K562 (cell line): ENCODE results near the gene SH2D4B. TPM values are rescaled to one million over a fixed set of nuclear protein-coding genes. Genes with fewer than 3 reads are reported as not detected.

Experiments used
- ATF4 ChIP-seq: fragments of 450-650 bp; formaldehyde crosslinking; IDR thresholded peaks from 2 replicates; pipeline ENCODE4 v1.4.0; 2022; ENCODE audit warnings: mild to moderate bottlenecking, moderate library complexity
- BACH1 ChIP-seq: fragments of 200-800 bp; sonication (Bioruptor generic); IDR thresholded peaks from 2 replicates; pipeline ENCODE4 v1.6.1; 2016; ENCODE audit warnings: missing genetic modification characterization, missing compliant biosample characterization
- BCL6 ChIP-seq: fragments of 250-450 bp; sonication (Bioruptor Pico); IDR thresholded peaks from 2 replicates; pipeline ENCODE4 v1.4.0; 2020
- CEBPZ ChIP-seq: fragments of 150-350 bp; IDR thresholded peaks from 2 replicates; pipeline ENCODE4 v1.6.1; 2014; ENCODE audit warnings: low read depth, mild to moderate bottlenecking, low read length, borderline replicate concordance
- E2F3 ChIP-seq: fragments of 250-450 bp; sonication (Bioruptor Pico); IDR thresholded peaks from 2 replicates; pipeline ENCODE4 v1.4.0; 2020; ENCODE audit warnings: mild to moderate bottlenecking
- FOXA3 ChIP-seq, 2 experiments: fragments of 450-650 bp in 1 of 2; sonication (generic) in 1 of 2; formaldehyde crosslinking; IDR thresholded peaks in 1 of 2; conservative IDR thresholded peaks in 1 of 2; 2 replicates each; pipeline versions ENCODE4 v1.4.0 to v1.8.0; 2020 to 2022; ENCODE audit warnings: mild to moderate bottlenecking in 2 of 2, missing genetic modification reagents in 1 of 2
- GATAD2B ChIP-seq: fragments of 450-650 bp; IDR thresholded peaks from 2 replicates; pipeline ENCODE4 v1.6.1; 2017; ENCODE audit warnings: mild to moderate bottlenecking, borderline replicate concordance
- HMGN3 ChIP-seq: IDR thresholded peaks from 2 replicates; pipeline ENCODE4 v1.6.1; 2011; ENCODE audit warnings: borderline replicate concordance, low read depth, mild to moderate bottlenecking, mixed read lengths, low read length; ENCODE audit not compliant: insufficient read length; ENCODE audit errors: extremely low read depth
- HNRNPH1 ChIP-seq: fragments of 200-400 bp; formaldehyde crosslinking; optimal IDR thresholded peaks from 2 replicates; pipeline ENCODE3; 2017; ENCODE audit warnings: low read depth, mild to moderate bottlenecking, low read length, moderate library complexity
- HNRNPUL1 ChIP-seq: fragments of 200-400 bp; formaldehyde crosslinking; IDR thresholded peaks from 2 replicates; pipeline ENCODE4 v1.6.1; 2017; ENCODE audit warnings: low read length
- KHSRP ChIP-seq: fragments of 450-650 bp; IDR thresholded peaks from 2 replicates; pipeline ENCODE4 v1.6.1; 2017
- MIER1 ChIP-seq: fragments of 450-650 bp; IDR thresholded peaks from 2 replicates; pipeline ENCODE4 v1.6.1; 2016; ENCODE audit warnings: antibody characterized with exemption, mild to moderate bottlenecking, low read depth
- MYNN ChIP-seq, 2 experiments: sonication (generic); formaldehyde crosslinking in 1 of 2; IDR thresholded peaks; 2 replicates each; pipeline versions ENCODE4 v1.5.0 to v1.6.1; 2016 to 2020; ENCODE audit warnings: antibody characterized with exemption in 1 of 2, missing genetic modification reagents in 1 of 2
- NFE2L1 ChIP-seq: fragments of 450-650 bp; IDR thresholded peaks from 2 replicates; pipeline ENCODE4 v1.6.1; 2016; ENCODE audit warnings: missing genetic modification characterization, low read depth, mild to moderate bottlenecking, missing compliant biosample characterization, moderate library complexity, borderline replicate concordance
- NR3C1 ChIP-seq: sonication (generic); formaldehyde crosslinking; IDR thresholded peaks from 2 replicates; pipeline ENCODE4 v1.8.1; 2022; ENCODE audit warnings: missing genetic modification reagents
- PCBP1 ChIP-seq: fragments of 200-400 bp; formaldehyde crosslinking; IDR thresholded peaks from 2 replicates; pipeline ENCODE4 v1.6.1; 2018; ENCODE audit warnings: mild to moderate bottlenecking, low read depth, low read length; ENCODE audit not compliant: poor library complexity, severe bottlenecking
- PURB ChIP-seq: sonication (generic); formaldehyde crosslinking; IDR thresholded peaks from 2 replicates; pipeline ENCODE4 v1.9.0; 2021; ENCODE audit warnings: low read depth, mild to moderate bottlenecking, missing genetic modification reagents
- RNF2 ChIP-seq: sonication (generic); IDR thresholded peaks from 2 replicates; pipeline ENCODE4 v1.6.1; 2016
- SAP30 ChIP-seq: fragments of 200-600 bp; sonication (generic); IDR thresholded peaks from 2 replicates; pipeline ENCODE4 v1.6.1; 2012; ENCODE audit warnings: borderline replicate concordance, low read depth, mild to moderate bottlenecking, moderate library complexity, low read length, control low read depth, inconsistent platforms; ENCODE audit not compliant: insufficient read depth, poor library complexity, severe bottlenecking
- SNRNP70 ChIP-seq: fragments of 200-400 bp; formaldehyde crosslinking; optimal IDR thresholded peaks from 2 replicates; pipeline ENCODE3; 2017; ENCODE audit warnings: low read depth, low read length
- SPI1 ChIP-seq: IDR thresholded peaks from 2 replicates; pipeline ENCODE4 v1.6.1; 2011; ENCODE audit warnings: low read depth, low read length, control low read depth, borderline replicate concordance
- TFAM ChIP-seq: fragments of 250-450 bp; sonication (Bioruptor Pico); conservative IDR thresholded peaks from 2 replicates; pipeline ENCODE4 v1.5.0; 2021; ENCODE audit warnings: mild to moderate bottlenecking, moderate library complexity
- XRCC4 ChIP-seq: IDR thresholded peaks from one replicate; pipeline ENCODE4 v1.6.1; 2011; ENCODE audit not compliant: insufficient read depth, insufficient read length; ENCODE audit errors: extremely low read depth
- ZBTB8A ChIP-seq: fragments of 450-650 bp; IDR thresholded peaks from 2 replicates; pipeline ENCODE4 v1.6.1; 2018; ENCODE audit warnings: mild to moderate bottlenecking, moderate library complexity; ENCODE audit not compliant: partially characterized antibody
- ZNF696 ChIP-seq: fragments of 250-450 bp; sonication (Bioruptor Pico); conservative IDR thresholded peaks from 2 replicates; pipeline ENCODE4 v1.4.0; 2020; ENCODE audit warnings: mild to moderate bottlenecking, moderate library complexity
- ZNF699 ChIP-seq: fragments of 250-450 bp; sonication (Bioruptor Pico); IDR thresholded peaks from 2 replicates; pipeline ENCODE4 v1.8.0; 2021; ENCODE audit warnings: mild to moderate bottlenecking, moderate library complexity; ENCODE audit not compliant: insufficient replicate concordance
- polyA plus RNA-seq, 8 experiments: library from polyadenylated mRNA; depleted of rRNA in 4 of 8; stranded (reverse) in 5 of 8; unstranded in 3 of 8; fragments of >200 nt; fragmentation: Nextera tagmentation in 2 of 8; fragmentation: Illumina TruSeq in 1 of 8; extraction: Ambion mirVana in 2 of 8; extraction: Trizol in 1 of 8; gene quantifications; 2 replicates each; pipeline versions ENCODE4 v1.2.1 to v1.2.3, GENCODE V29; 2011 to 2014; ENCODE audit warnings: inconsistent platforms in 1 of 8, missing spikeins in 1 of 8
- total RNA-seq, 7 experiments: library from RNA; depleted of rRNA in 6 of 7; stranded (reverse); fragments of >200 nt in 6 of 7; fragmentation: Illumina TruSeq in 2 of 7; extraction: Trizol in 2 of 7; gene quantifications; 2 replicates each; pipeline versions ENCODE4 v1.2.1 to v1.2.3, GENCODE V29; 2011 to 2021; ENCODE audit warnings: low replicate concordance in 1 of 7

The SH2D4B gene
- total and polyA plus RNA-seq, 9 of the 15 experiments (the other 6 are each of a cell fraction or from before 2014, with no cell fraction given) = 0.03 to 0.14 (median 0.04) TPM; not detected in 4

DNA sequence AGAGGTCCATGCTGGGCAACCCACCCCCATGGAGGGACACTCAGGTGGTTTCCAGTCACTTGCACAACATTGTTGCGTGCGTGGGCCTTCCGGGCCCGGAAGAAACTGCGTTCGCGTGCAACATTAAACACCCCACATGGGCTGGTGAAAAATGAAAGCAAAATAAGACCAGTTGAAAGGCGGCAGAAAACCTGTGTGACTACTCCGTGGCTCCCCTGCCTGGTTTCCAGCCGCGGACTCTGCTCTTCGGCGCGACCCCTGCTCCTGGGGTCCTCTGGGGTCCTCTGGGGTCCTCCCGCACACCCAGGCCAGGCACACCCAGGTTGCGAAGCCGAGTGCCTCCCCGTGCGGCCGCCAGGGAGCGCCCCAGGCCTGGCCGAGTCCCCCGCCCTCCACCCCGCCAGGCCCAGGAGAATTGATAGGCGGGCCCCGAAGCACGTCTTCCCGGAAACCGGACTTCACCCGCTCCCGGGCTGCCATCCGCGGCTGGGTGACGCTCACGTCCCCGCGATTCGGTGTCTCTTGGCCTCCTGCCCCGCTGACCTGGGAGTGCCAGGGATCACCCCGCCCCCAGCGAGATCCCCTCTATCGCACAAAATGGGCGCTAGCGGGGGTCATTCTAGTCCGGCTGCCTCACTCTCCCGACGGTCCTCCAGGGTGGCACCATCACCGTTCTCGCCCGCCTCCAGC is 1.9 kb upstream of the SH2D4B start (continued):
- no peak for TF ChIP-seq CEBPZ
- TF ChIP-seq PCBP1 = peak; percentile 67
- no peak for TF ChIP-seq SAP30
- TF ChIP-seq MIER1 = 0 out of 2 replicates have a peak, but pooled peaks have one; percentile 22
- TF ChIP-seq HNRNPH1 = no peak
- TF ChIP-seq ATF4 (CRISPR knock-in tag) = no peak
- no peak for TF ChIP-seq MYNN (IDR thresholded peaks at IDR 0.05)
- no peak for TF ChIP-seq MYNN (CRISPR knock-in tag; IDR thresholded peaks at IDR 0.05)
- peak; percentile 69 for TF ChIP-seq HMGN3
- no peak for TF ChIP-seq BCL6 (CRISPR knock-in tag)
- TF ChIP-seq ZNF696 = no peak
- TF ChIP-seq GATAD2B = no peak
- no peak for TF ChIP-seq NFE2L1 (tag)
- TF ChIP-seq RNF2 = no peak
- no peak for TF ChIP-seq ZNF699 (CRISPR knock-in tag)
- no peak for TF ChIP-seq BACH1 (tag)
- no peak for TF ChIP-seq FOXA3 (CRISPR knock-in tag; conservative IDR thresholded peaks at IDR 0.05 in 1 of 2, IDR thresholded peaks at IDR 0.05 in 1 of 2)
- no peak for TF ChIP-seq SPI1
- no peak for TF ChIP-seq XRCC4
- no peak for TF ChIP-seq PURB (CRISPR knock-in tag)
- TF ChIP-seq E2F3 = no peak
- no peak for TF ChIP-seq SNRNP70
- TF ChIP-seq ZBTB8A = no peak
- TF ChIP-seq NR3C1 (CRISPR knock-in tag) = no peak
- TF ChIP-seq TFAM (CRISPR knock-in tag) = no peak
- TF ChIP-seq KHSRP = no peak
- no peak for TF ChIP-seq HNRNPUL1
